ENCODE measurements around the gene TMEM175.

The TMEM175 gene

GRCh38 chr4:893276-893994, 38.8 kb upstream of the TMEM175 start:
- H3K27me3 Mint-ChIP-seq (ENCODE audit: low read depth) = no peaks in the 10 kb centered on the region
- no peak overlapping the region for H3K4me3 Mint-ChIP-seq
- H3K27ac Mint-ChIP-seq = no peak overlapping the region
- H3K36me3 Mint-ChIP-seq (ENCODE audit: low read depth) = peaks cover 14% of the 10 kb centered on the region
- H3K4me1 Mint-ChIP-seq (ENCODE audit: low read depth) = no peaks in the 10 kb centered on the region
- H3K9me3 Mint-ChIP-seq = no peaks in the 10 kb centered on the region
- DNase-seq (ENCODE audit: low spot score) = no peak

GRCh38 chr4:893995-894705, 38.1 kb upstream of the TMEM175 start:
- no peak for DNase-seq (ENCODE audit: low spot score)
- Mint-ChIP-seq H3K27me3 (ENCODE audit: low read depth) (no peaks in the 10 kb centered on the region), H3K9me3 (no peaks in the 10 kb centered on the region), H3K4me1 (ENCODE audit: low read depth) (no peaks in the 10 kb centered on the region), H3K4me3 (no peak overlapping the region), H3K36me3 (ENCODE audit: low read depth) (peaks cover 12% of the 10 kb centered on the region), H3K27ac (no peak overlapping the region)

GRCh38 chr4:895596-895995, 36.7 kb upstream of the TMEM175 start:
- peaks cover 19% of the 10 kb centered on the region for H3K36me3 Mint-ChIP-seq (ENCODE audit: low read depth)

GRCh38 chr4:896216-896615, 36.0 kb upstream of the TMEM175 start:
- Mint-ChIP-seq H3K27me3 (ENCODE audit: low read depth) (no peaks in the 10 kb centered on the region), H3K36me3 (ENCODE audit: low read depth) (peaks cover 20% of the 10 kb centered on the region), H3K4me3 (no peak overlapping the region), H3K27ac (no peak overlapping the region), H3K4me1 (ENCODE audit: low read depth) (no peaks in the 10 kb centered on the region), H3K9me3 (no peaks in the 10 kb centered on the region)
- no peak for DNase-seq (ENCODE audit: low spot score)

More at GRCh38 chr4:895596-895995, 36.7 kb upstream of the TMEM175 start:
- Mint-ChIP-seq H3K9me3 (no peaks in the 10 kb centered on the region), H3K27me3 (ENCODE audit: low read depth) (no peaks in the 10 kb centered on the region), H3K27ac (no peak overlapping the region), H3K4me3 (no peak overlapping the region), H3K4me1 (ENCODE audit: low read depth) (no peaks in the 10 kb centered on the region)
- no peak for DNase-seq (ENCODE audit: low spot score)

- DNase-seq (ENCODE audit: low spot score) = no peak
- Mint-ChIP-seq H3K4me3 (no peak overlapping the region), H3K4me1 (ENCODE audit: low read depth) (no peaks in the 10 kb centered on the region), H3K36me3 (ENCODE audit: low read depth) (peaks cover 20% of the 10 kb centered on the region), H3K9me3 (no peaks in the 10 kb centered on the region), H3K27me3 (ENCODE audit: low read depth) (no peaks in the 10 kb centered on the region), H3K27ac (no peak overlapping the region)
Measured at GRCh38 chr4:896630-897029, 35.6 kb upstream of the TMEM175 start.

GRCh38 chr4:898123-898522, 34.1 kb upstream of the TMEM175 start:
- no peaks in the 10 kb centered on the region for H3K4me1 Mint-ChIP-seq (ENCODE audit: low read depth)
- no peak overlapping the region for H3K4me3 Mint-ChIP-seq
- no peak overlapping the region for H3K27ac Mint-ChIP-seq
- no peaks in the 10 kb centered on the region for H3K9me3 Mint-ChIP-seq
- H3K36me3 Mint-ChIP-seq (ENCODE audit: low read depth) = peaks cover 23% of the 10 kb centered on the region
- H3K27me3 Mint-ChIP-seq (ENCODE audit: low read depth) = no peaks in the 10 kb centered on the region
- no peak for DNase-seq (ENCODE audit: low spot score)

- no peaks in the 10 kb centered on the region for H3K27me3 Mint-ChIP-seq (ENCODE audit: low read depth)
- H3K4me3 Mint-ChIP-seq = no peak overlapping the region
- H3K36me3 Mint-ChIP-seq (ENCODE audit: low read depth) = peaks cover 23% of the 10 kb centered on the region
- no peaks in the 10 kb centered on the region for H3K9me3 Mint-ChIP-seq
- no peak for DNase-seq (ENCODE audit: low spot score)
- H3K4me1 Mint-ChIP-seq (ENCODE audit: low read depth) = no peaks in the 10 kb centered on the region
- H3K27ac Mint-ChIP-seq = no peak overlapping the region
Measured at GRCh38 chr4:898869-899555, 33.2 kb upstream of the TMEM175 start.

- H3K27me3 Mint-ChIP-seq (ENCODE audit: low read depth) = no peaks in the 10 kb centered on the region
- peaks cover 23% of the 10 kb centered on the region for H3K36me3 Mint-ChIP-seq (ENCODE audit: low read depth)
- no peaks in the 10 kb centered on the region for H3K9me3 Mint-ChIP-seq
- no peak for DNase-seq (ENCODE audit: low spot score)
- H3K4me1 Mint-ChIP-seq (ENCODE audit: low read depth) = no peaks in the 10 kb centered on the region
- H3K27ac Mint-ChIP-seq = no peak overlapping the region
- H3K4me3 Mint-ChIP-seq = no peak overlapping the region
Measured at GRCh38 chr4:899556-899906, 32.7 kb upstream of the TMEM175 start.

- Mint-ChIP-seq H3K27ac (no peak overlapping the region), H3K9me3 (no peaks in the 10 kb centered on the region), H3K4me1 (ENCODE audit: low read depth) (no peaks in the 10 kb centered on the region), H3K36me3 (ENCODE audit: low read depth) (peaks cover 23% of the 10 kb centered on the region), H3K4me3 (no peak overlapping the region), H3K27me3 (ENCODE audit: low read depth) (no peaks in the 10 kb centered on the region)
- no peak for DNase-seq (ENCODE audit: low spot score)
Measured at GRCh38 chr4:900073-900472, 32.2 kb upstream of the TMEM175 start.

- H3K27ac Mint-ChIP-seq = no peak overlapping the region
- no peak overlapping the region for H3K4me3 Mint-ChIP-seq
- H3K36me3 Mint-ChIP-seq (ENCODE audit: low read depth) = peaks cover 24% of the 10 kb centered on the region
- H3K9me3 Mint-ChIP-seq = no peaks in the 10 kb centered on the region
- H3K27me3 Mint-ChIP-seq (ENCODE audit: low read depth) = no peaks in the 10 kb centered on the region
- no peak for DNase-seq (ENCODE audit: low spot score)
- H3K4me1 Mint-ChIP-seq (ENCODE audit: low read depth) = no peaks in the 10 kb centered on the region
Measured at GRCh38 chr4:900721-901120, 31.5 kb upstream of the TMEM175 start.

- H3K4me3 Mint-ChIP-seq = no peak overlapping the region
- H3K27ac Mint-ChIP-seq = no peak overlapping the region
- peaks cover 25% of the 10 kb centered on the region for H3K36me3 Mint-ChIP-seq (ENCODE audit: low read depth)
Measured at GRCh38 chr4:901192-901910, 30.9 kb upstream of the TMEM175 start.

GRCh38 chr4:903066-904046, 28.9 kb upstream of the TMEM175 start:
- Mint-ChIP-seq H3K9me3 (no peaks in the 10 kb centered on the region), H3K36me3 (ENCODE audit: low read depth) (peaks cover 28% of the 10 kb centered on the region), H3K27me3 (ENCODE audit: low read depth) (no peaks in the 10 kb centered on the region), H3K4me3 (no peak overlapping the region), H3K27ac (no peak overlapping the region), H3K4me1 (ENCODE audit: low read depth) (no peaks in the 10 kb centered on the region)
- no peak for DNase-seq (ENCODE audit: low spot score)

More at GRCh38 chr4:901192-901910, 30.9 kb upstream of the TMEM175 start:
- Mint-ChIP-seq H3K9me3 (no peaks in the 10 kb centered on the region), H3K27me3 (ENCODE audit: low read depth) (no peaks in the 10 kb centered on the region), H3K4me1 (ENCODE audit: low read depth) (no peaks in the 10 kb centered on the region)
- DNase-seq (ENCODE audit: low spot score) = no peak
